Heart left ventricle (tissue), 16 donors: ENCODE data around the gene RTN1. TPM values are rescaled to one million over a fixed set of nuclear protein-coding genes. Genes with fewer than 3 reads are reported as not detected.

Experiments used
- ATAC-seq, 4 donors: fragments of 200-7000 bp; cut with Tn5 transposase; one replicate each; pipeline ENCODE4 v1.9.1; 2020 to 2022; ENCODE audit warnings: moderate library complexity in 4 of 4, mild to moderate bottlenecking in 3 of 4, moderate number of reproducible peaks in 1 of 4
- DNase-seq, 5 donors: peaks; one replicate each; pipeline ENCODE4 v3.0.0-alpha.2; 2020
- H3K27ac ChIP-seq, 12 donors: fragments of 200-600 bp; sonication (generic) in 4 of 12; one replicate each; pipeline versions ENCODE4 v1.5.0 to v1.8.0; 2016 to 2022; ENCODE audit warnings: mild to moderate bottlenecking in 2 of 12
- H3K27me3 ChIP-seq, 9 donors: fragments of 200-600 bp; sonication (generic) in 2 of 9; one replicate each; pipeline versions ENCODE4 v1.5.1 to v1.8.0; 2016 to 2022; ENCODE audit warnings: mild to moderate bottlenecking in 3 of 9
- H3K36me3 ChIP-seq, 9 donors: fragments of 200-600 bp; sonication (generic) in 2 of 9; one replicate each; pipeline versions ENCODE4 v1.5.0 to v1.8.0; 2018 to 2022; ENCODE audit warnings: mild to moderate bottlenecking in 2 of 9
- H3K4me1 ChIP-seq, 12 donors: fragments of 200-600 bp; sonication (generic) in 4 of 12; one replicate each; pipeline versions ENCODE4 v1.5.0 to v1.8.0; 2016 to 2022; ENCODE audit warnings: mild to moderate bottlenecking in 3 of 12
- H3K4me3 ChIP-seq, 12 donors: fragments of 200-600 bp; sonication (generic) in 4 of 12; one replicate each; pipeline versions ENCODE4 v1.5.0 to v1.8.0; 2017 to 2022; ENCODE audit warnings: mild to moderate bottlenecking in 9 of 12, moderate library complexity in 4 of 12
- H3K9me3 ChIP-seq, 12 donors: fragments of 200-600 bp; sonication (generic) in 4 of 12; one replicate each; pipeline versions ENCODE4 v1.5.0 to v1.8.0; 2016 to 2022; ENCODE audit warnings: mild to moderate bottlenecking in 1 of 12
- CTCF ChIP-seq, 12 donors: fragments of 200-600 bp; sonication (generic) in 4 of 12; IDR thresholded peaks; one replicate each; pipeline versions ENCODE4 v1.5.0 to v1.8.0; 2018 to 2022; ENCODE audit warnings: antibody characterized with exemption in 12 of 12, mild to moderate bottlenecking in 5 of 12
- POLR2A ChIP-seq, 2 donors: fragments of 450-650 bp; IDR thresholded peaks; one replicate each; pipeline ENCODE4 v1.6.1; 2017; ENCODE audit warnings: antibody characterized with exemption in 2 of 2, mild to moderate bottlenecking in 2 of 2, moderate library complexity in 2 of 2
- WGBS, 4 donors: extraction: QIAGEN DNeasy Blood & Tissue Kit in 2 of 4; methylation state at CpG; one replicate each; pipeline versions ENCODE4 v1.1.5 to v1.1.7; 2013 to 2018; 5-methylcytosine and 5-hydroxymethylcytosine counted together
- intact Hi-C, 10 donors: fragments of 100-400 bp; cut with DNase I; formaldehyde crosslinking; loops; one replicate each; pipeline versions ENCODE4 v1.11.1 to v1.14.2; 2022
- polyA plus RNA-seq, 2 donors: library from polyadenylated mRNA; stranded (reverse); fragments of 200-250 nt; gene quantifications; one replicate each; pipeline ENCODE4 v1.2.3, GENCODE V29; 2013
- total RNA-seq, 9 donors: library from RNA; depleted of rRNA in 2 of 9; stranded (reverse); fragments of >200 nt in 2 of 9; fragmentation: NEBNext Ultra II Directional in 3 of 9; extraction: Animal tissue kit (Norgen Biotek cat#: 25700) in 3 of 9; gene quantifications; one replicate each; pipeline versions ENCODE4 v1.1.0 to v1.2.4, GENCODE V29; 2016 to 2023
- donor health status: ischemic (EF 13 %, LVEDD 7.1; RV severe dilation, severe dysfunction).
- donor health status: healthy with polysubstance abuse.
- donor health status: DM: no; HTN: yes; CAD: no.
- donor health status: DM: no; HTN: no; CAD: no.
- donor health status: ischemic (EF 25% LVEDD 6.9; RV normal size, moderate dysfunction).
- donor health status: ischemic (EF 25% LVEDD 5.7; RV mildly dilated, moderate dysfunction).
- donor health status: healthy.
- donor health status: DM: yes; HTN: yes; CAD: no.
- donor health status: ischemic (EF 35%, LVEDD 5.7; RV mildly dilated, moderate dysfunction).
- donor health status: nonischemic (EF 11% LVEDD 7.7; RV severe dilation, severe dysfunction).
- donor health status: DM: yes; HTN: yes; CAD: no.
- donor health status: PGD.
- donor health status: ischemic (EF 29% LVEDD 5.4; RV normal size, mild dysfunction).
- donor health status: nonischemic (EF 23%, LVEDD 6.1; RV moderate dilation, normal function).

The RTN1 gene
- total and polyA plus RNA-seq, 11 donors = 0.15 to 8.4 (median 0.90) TPM

- no peak for TF ChIP-seq POLR2A (IDR thresholded peaks at IDR 0.05)
- no peak for TF ChIP-seq CTCF (IDR thresholded peaks at IDR 0.05)
- WGBS, 4 donors = 37 to 54% (median 44%) methylated on average over 2 of the region's 2 CpGs
- intact Hi-C loops = no loop called here
- Histone ChIP-seq H3K27ac (no peak overlapping the region), H3K4me3 (no peak overlapping the region), H3K4me1 (peaks cover 0 to 10% (median 0%) of the 10 kb centered on the region in 12 donors), H3K27me3 (peaks cover 0 to 15% (median 0%) of the 10 kb centered on the region in 9 donors), H3K36me3 (no peaks in the 10 kb centered on the region), H3K9me3 (no peaks in the 10 kb centered on the region)
- ATAC-seq = no peak
- no peak for DNase-seq
Observed at GRCh38 chr14:59828276-59828675, 42.3 kb downstream of the RTN1 start.

DNA sequence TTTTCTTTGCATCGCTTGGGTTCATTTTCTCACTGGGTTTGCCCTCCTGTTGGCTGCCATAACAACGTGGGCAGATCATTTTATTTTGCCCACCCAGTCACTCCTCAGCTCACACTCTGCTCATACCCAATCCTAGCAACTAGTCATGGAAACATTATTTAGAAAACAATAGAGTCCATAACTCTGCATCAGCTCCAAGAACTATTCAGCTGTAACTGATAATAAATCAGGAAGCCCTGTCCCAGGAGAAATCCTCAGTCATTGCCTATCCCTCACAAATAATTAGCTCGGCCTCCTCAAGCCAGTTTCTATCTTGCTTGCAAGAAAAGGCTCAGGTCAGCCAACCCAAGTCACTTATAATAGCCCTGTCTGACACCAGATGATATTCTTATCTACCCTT lies 43.2 kb downstream of the RTN1 start:
- TF ChIP-seq POLR2A (IDR thresholded peaks at IDR 0.05) (no peak), CTCF (IDR thresholded peaks at IDR 0.05) (no peak)
- Histone ChIP-seq H3K4me3 (no peak overlapping the region), H3K9me3 (no peaks in the 10 kb centered on the region), H3K27ac (no peak overlapping the region), H3K36me3 (no peaks in the 10 kb centered on the region), H3K27me3 (peaks cover 0 to 14% (median 0%) of the 10 kb centered on the region in 9 donors), H3K4me1 (peaks cover 0 to 10% (median 0%) of the 10 kb centered on the region in 12 donors)
- DNase-seq (no peak), ATAC-seq (no peak)
- WGBS, 4 donors = 56 to 68% (median 63%) methylated on average over 3 of the region's 3 CpGs
- intact Hi-C loops = no loop called here

DNA sequence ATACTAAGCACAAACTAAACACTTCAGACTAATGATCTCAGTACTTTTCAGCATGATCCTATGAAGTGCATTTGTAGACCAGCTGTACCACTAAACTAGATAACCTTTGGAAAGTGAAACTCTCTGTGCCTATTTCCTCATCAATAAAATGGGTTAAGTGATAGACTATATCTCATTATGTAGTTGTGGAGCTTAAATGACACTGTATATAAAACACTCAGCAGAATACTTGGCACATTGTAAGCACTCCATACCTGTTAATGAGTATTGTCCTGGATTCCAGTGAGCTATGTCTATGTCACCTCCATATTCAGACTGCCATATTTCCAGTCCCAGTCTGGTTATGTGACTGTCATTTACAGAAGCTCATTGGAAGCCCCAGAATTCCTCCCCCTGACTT lies 44.4 kb downstream of the RTN1 start:
- intact Hi-C loops = no loop called here
- Histone ChIP-seq H3K4me1 (peaks cover 0 to 10% (median 0%) of the 10 kb centered on the region in 12 donors), H3K36me3 (no peaks in the 10 kb centered on the region), H3K4me3 (no peak overlapping the region), H3K9me3 (no peaks in the 10 kb centered on the region), H3K27me3 (peaks cover 0 to 11% (median 0%) of the 10 kb centered on the region in 9 donors), H3K27ac (no peak overlapping the region)
- no peak for TF ChIP-seq CTCF (IDR thresholded peaks at IDR 0.05)
- TF ChIP-seq POLR2A (IDR thresholded peaks at IDR 0.05) = no peak
- DNase-seq (no peak), ATAC-seq (no peak)

- DNase-seq (no peak), ATAC-seq (no peak)
- H3K36me3 ChIP-seq = no peaks in the 10 kb centered on the region
- H3K27me3 ChIP-seq = peaks cover 0 to 4% (median 0%) of the 10 kb centered on the region in 9 donors
- TF ChIP-seq POLR2A (IDR thresholded peaks at IDR 0.05) (no peak), CTCF (IDR thresholded peaks at IDR 0.05) (no peak)
- H3K27ac ChIP-seq = no peak overlapping the region
- intact Hi-C loops = no loop called here
- H3K9me3 ChIP-seq = no peaks in the 10 kb centered on the region
- H3K4me3 ChIP-seq = no peak overlapping the region
- H3K4me1 ChIP-seq = no peaks in the 10 kb centered on the region
- 54 to 73% (median 63%) methylated on average over 1 of the region's 1 CpG for WGBS, 4 donors
Observed at GRCh38 chr14:59823179-59823578, 47.4 kb downstream of the RTN1 start.
